Hepatocyte (in vitro differentiated cells): ENCODE measurements around the gene RABGGTA.

Experiments
- CTCF ChIP-seq: fragments of 200-600 bp; sonication (generic); IDR thresholded peaks from 2 replicates; pipeline ENCODE4 v1.5.1; 2016; ENCODE audit warnings: antibody characterized with exemption, mild to moderate bottlenecking; ENCODE audit not compliant: poor library complexity
- EZH2 ChIP-seq: fragments of 200-600 bp; sonication (generic); IDR thresholded peaks from 2 replicates; pipeline ENCODE4 v1.6.1; 2016; ENCODE audit warnings: antibody characterized with exemption, mild to moderate bottlenecking, borderline replicate concordance

GRCh38 chr14:24226473-24226872, 44.9 kb downstream of the RABGGTA start:
- no peak for TF ChIP-seq CTCF
- no peak for TF ChIP-seq EZH2
